Lower leg skin (tissue), 3 donors: ENCODE results near the gene GLCE.

Experiments used
- POLR2A ChIP-seq, 2 donors: fragments of 450-650 bp; IDR thresholded peaks; one replicate each; pipeline ENCODE4 v1.6.1; 2016 to 2017; ENCODE audit warnings: antibody characterized with exemption in 2 of 2, mild to moderate bottlenecking in 1 of 2, moderate library complexity in 1 of 2
- TF ChIP-seq, protein P1 (sequence below), 3 donors: fragments of 450-650 bp; IDR thresholded peaks; one replicate each; pipeline ENCODE4 v1.5.1; 2016; ENCODE audit warnings: antibody characterized with exemption in 3 of 3, mild to moderate bottlenecking in 3 of 3, moderate library complexity in 2 of 3

DNA sequence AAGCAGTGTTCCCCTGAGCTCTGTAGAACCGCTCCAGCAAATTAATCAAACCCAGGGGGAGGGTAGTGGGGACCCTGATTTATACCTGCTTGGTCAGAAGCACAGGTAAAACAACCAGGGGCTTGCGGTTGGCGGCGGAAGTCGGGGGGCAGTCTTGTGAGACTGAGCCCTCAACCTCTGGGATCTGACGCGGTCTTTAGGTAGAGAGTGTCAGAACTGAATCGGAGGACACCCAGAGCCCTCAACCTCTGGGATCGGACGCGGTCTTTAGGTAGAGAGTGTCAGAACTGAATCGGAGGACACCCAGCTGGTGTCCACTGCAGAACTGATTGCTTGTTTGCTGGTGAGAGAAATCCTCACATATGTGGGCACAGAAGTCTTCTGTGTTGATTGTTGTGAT, 125.4 kb downstream of the GLCE start:
- TF ChIP-seq, protein P1, sequence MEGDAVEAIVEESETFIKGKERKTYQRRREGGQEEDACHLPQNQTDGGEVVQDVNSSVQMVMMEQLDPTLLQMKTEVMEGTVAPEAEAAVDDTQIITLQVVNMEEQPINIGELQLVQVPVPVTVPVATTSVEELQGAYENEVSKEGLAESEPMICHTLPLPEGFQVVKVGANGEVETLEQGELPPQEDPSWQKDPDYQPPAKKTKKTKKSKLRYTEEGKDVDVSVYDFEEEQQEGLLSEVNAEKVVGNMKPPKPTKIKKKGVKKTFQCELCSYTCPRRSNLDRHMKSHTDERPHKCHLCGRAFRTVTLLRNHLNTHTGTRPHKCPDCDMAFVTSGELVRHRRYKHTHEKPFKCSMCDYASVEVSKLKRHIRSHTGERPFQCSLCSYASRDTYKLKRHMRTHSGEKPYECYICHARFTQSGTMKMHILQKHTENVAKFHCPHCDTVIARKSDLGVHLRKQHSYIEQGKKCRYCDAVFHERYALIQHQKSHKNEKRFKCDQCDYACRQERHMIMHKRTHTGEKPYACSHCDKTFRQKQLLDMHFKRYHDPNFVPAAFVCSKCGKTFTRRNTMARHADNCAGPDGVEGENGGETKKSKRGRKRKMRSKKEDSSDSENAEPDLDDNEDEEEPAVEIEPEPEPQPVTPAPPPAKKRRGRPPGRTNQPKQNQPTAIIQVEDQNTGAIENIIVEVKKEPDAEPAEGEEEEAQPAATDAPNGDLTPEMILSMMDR (IDR thresholded peaks at IDR 0.05) = no peak
- TF ChIP-seq POLR2A (IDR thresholded peaks at IDR 0.05) = no peak
